GM19328 (cell line): ENCODE data around the gene TACC3.

Source experiments
- ATAC-seq: cut with Tn5 transposase; IDR thresholded peaks from one replicate; pipeline ENCODE4 v1.9.1; 2021; ENCODE audit warnings: mild to moderate bottlenecking, moderate library complexity; ENCODE audit not compliant: unreplicated experiment

The TACC3 gene

GRCh38 chr4:1744552-1744951, 23.2 kb downstream of the TACC3 start:
- ATAC-seq = no peak

DNA sequence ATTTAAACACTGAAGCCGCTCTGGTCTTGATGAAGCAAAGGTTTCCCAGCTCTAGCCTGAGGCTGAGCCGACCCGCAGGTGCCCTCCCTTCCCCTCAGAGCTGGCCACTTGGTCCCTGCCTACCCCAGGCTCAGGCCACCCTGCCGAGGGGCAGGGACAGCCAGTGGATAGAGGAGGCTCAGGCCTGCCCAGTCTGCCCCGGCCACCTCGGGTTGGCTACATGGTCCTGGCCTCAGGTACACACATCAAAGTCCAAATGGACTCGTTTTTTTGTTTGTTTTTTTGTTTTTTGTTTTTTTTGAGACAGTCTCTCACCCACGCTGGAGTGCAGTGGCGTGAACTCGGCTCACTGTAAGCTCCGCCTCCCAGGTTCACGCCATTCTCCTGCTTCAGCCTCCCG, 23.8 kb downstream of the TACC3 start:
- no peak for ATAC-seq

GRCh38 chr4:1745697-1746096, 24.4 kb downstream of the TACC3 start:
- no peak for ATAC-seq

GRCh38 chr4:1746265-1746691, 25.0 kb downstream of the TACC3 start:
- no peak for ATAC-seq

- ATAC-seq = no peak
These were observed 25.7 kb downstream of the TACC3 start for GRCh38 chr4:1746919-1747602.

DNA sequence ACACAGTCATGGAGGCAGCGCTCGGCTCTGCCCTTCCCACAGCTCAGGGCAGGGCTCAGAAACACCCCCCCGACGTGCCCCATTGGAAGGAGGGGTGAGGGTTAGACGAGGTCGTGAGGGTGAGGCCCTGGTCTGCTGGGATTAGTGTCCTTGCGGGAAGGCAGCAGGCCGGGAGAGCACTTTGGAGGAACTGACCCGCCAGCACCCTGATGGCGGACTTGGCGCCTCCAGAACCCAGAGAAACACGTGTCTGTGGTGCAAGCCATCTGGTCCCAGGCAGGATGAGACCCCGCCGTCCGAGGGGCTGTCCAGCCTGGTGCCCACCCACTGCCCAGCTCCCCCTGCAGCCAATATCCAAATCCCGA, 26.3 kb downstream of the TACC3 start:
- no peak for ATAC-seq

DNA sequence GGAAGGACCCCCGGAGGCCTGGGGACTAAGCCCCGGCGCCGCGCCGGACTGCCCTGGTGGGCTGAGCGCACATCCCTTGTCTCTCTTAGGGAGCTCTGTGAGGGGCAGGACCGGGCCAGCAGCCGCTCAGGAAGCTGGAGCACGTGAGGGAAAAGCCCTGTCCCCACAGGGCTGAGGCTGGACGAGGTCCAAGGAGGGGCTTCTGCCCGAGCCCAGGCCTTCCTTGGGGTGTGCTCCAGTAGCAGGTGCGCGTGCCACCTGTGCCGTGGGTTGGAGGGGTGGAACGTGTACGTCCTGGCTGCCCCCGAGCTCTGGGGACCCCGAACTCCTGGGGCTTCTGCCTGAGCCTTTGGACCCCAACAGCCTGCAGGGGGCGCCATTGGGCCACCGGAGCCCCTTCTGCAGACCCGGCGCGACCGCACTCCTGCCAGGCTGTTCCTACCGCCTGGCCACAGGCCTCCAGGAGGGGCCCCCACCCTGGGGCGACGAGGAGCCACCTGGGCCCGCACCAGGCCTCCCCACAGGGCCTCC, 27.2 kb downstream of the TACC3 start:
- no peak for ATAC-seq

GRCh38 chr4:1749370-1749769, 28.0 kb downstream of the TACC3 start:
- ATAC-seq = no peak

DNA sequence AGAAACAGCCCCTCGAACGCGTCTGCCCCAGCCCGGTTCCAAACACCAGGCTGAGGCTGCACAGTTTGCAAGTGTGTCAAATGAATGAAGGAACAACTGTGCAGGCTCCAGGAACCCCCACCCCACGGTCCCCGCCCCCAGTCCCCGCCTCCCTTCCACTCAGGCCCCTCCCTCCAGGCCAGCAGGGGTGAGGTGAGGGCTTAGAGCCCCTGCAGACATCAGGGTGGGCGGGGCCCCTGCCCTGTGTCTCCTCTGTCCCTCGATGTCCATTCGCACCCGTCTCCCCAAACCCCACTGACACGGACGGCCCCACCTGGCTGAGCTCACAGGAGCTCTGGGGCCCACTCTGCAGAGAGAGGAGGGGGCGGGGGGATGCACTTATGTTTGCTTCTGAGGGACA, 28.5 kb downstream of the TACC3 start:
- ATAC-seq = no peak

GRCh38 chr4:1750381-1751154, 29.2 kb downstream of the TACC3 start:
- ATAC-seq = no peak

GRCh38 chr4:1751155-1751918, 30.0 kb downstream of the TACC3 start:
- ATAC-seq = no peak

DNA sequence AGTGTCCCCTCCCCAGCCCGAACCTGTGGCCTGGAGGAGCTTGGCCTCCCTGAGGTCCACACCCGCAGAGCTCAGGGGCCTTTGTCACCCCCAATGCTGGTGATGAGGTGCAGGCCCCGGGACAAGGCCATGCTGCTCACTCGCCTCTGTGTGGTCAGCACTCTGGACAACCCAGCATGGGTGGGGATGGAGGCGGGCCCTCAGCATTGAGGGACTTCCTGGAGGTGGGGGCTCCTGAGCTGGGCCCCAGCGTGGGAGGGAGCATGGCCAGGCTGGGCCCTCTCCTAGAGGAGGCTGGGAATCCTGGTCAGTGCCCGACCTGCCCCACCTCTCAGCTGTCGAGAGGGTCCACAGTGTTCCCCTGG, 30.6 kb downstream of the TACC3 start:
- ATAC-seq = no peak

GRCh38 chr4:1752284-1753041, 31.1 kb downstream of the TACC3 start:
- ATAC-seq = no peak

GRCh38 chr4:1753294-1753696, 32.0 kb downstream of the TACC3 start:
- no peak for ATAC-seq

GRCh38 chr4:1753697-1754311, 32.5 kb downstream of the TACC3 start:
- no peak for ATAC-seq

- no peak for ATAC-seq
These were observed 33.0 kb downstream of the TACC3 start for GRCh38 chr4:1754336-1754735.

- ATAC-seq = no peak
These were observed 34.0 kb downstream of the TACC3 start for GRCh38 chr4:1755297-1755696.

DNA sequence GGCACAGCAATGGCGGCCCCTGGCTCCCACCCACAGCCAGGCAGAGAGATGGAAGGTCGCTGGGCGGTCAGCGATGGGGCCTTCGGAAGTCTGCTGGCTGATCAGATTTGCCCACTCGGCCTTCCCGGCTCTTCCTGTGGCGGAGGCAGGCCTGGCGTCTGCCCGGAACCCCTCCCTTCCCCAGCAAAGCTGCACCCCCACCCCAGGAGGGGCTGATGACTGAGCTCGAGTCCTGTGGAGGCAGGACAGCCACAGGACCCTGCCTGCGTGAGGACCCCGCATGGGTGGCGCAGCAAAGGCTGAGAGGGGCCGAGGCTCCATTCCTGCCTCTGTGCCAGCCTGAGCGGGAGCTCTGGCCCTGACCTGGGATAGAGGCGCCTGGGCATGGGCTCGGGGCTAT, 34.8 kb downstream of the TACC3 start:
- no peak for ATAC-seq

GRCh38 chr4:1756893-1757779, 35.8 kb downstream of the TACC3 start:
- ATAC-seq = no peak

- ATAC-seq = no peak
These were observed 36.5 kb downstream of the TACC3 start for GRCh38 chr4:1757836-1758235.
